ENCODE measurements around the gene HLCS. TPM values are rescaled to one million over a fixed set of nuclear protein-coding genes. Genes with fewer than 3 reads are reported as not detected.
A peak's percentile ranks its signal among the peaks of the same experiment; 100 is the strongest.

The HLCS gene
- total and polyA plus RNA-seq, 8 donors: 15.9 to 25.3 (median 16.7) TPM

- TF ChIP-seq CTCF (IDR thresholded peaks at IDR 0.05): no peak
- Histone ChIP-seq H3K27me3 (peaks cover 24 to 76% of the 10 kb centered on the region in 2 donors), H3K27ac (no peak overlapping the region), H3K9me3 (no peaks in the 10 kb centered on the region), H3K4me1 (no peaks in the 10 kb centered on the region), H3K36me3 (no peaks in the 10 kb centered on the region), H3K4me3 (no peak overlapping the region)
- intact Hi-C loops (cut with DNase I): no loop called here
- ATAC-seq (no peak), DNase-seq (peak in 1 of 4 donors; percentile 22)
These were observed 246.9 kb downstream of the HLCS start for GRCh38 chr21:36719614-36720013.

- peaks cover 30 to 81% of the 10 kb centered on the region in 2 donors for H3K27me3 ChIP-seq
- no peak for ATAC-seq
- H3K4me3 ChIP-seq: no peak overlapping the region
- H3K27ac ChIP-seq: no peak overlapping the region
- intact Hi-C loops (cut with DNase I): no loop called here
- no peak for TF ChIP-seq CTCF (IDR thresholded peaks at IDR 0.05)
- DNase-seq: peak in 1 of 4 donors; percentile 18
- H3K9me3 ChIP-seq: no peaks in the 10 kb centered on the region
- no peaks in the 10 kb centered on the region for H3K4me1 ChIP-seq
- no peaks in the 10 kb centered on the region for H3K36me3 ChIP-seq
These were observed 247.4 kb downstream of the HLCS start for GRCh38 chr21:36718951-36719501.

- Histone ChIP-seq H3K36me3 (no peaks in the 10 kb centered on the region), H3K9me3 (no peaks in the 10 kb centered on the region), H3K4me3 (no peak overlapping the region), H3K27ac (no peak overlapping the region), H3K4me1 (no peaks in the 10 kb centered on the region), H3K27me3 (peaks cover 40 to 81% of the 10 kb centered on the region in 2 donors)
- ATAC-seq (no peak), DNase-seq (no peak)
- TF ChIP-seq CTCF (IDR thresholded peaks at IDR 0.05): no peak
- intact Hi-C loops (cut with DNase I): no loop called here
These were observed 248.5 kb downstream of the HLCS start for GRCh38 chr21:36717976-36718375.

- Histone ChIP-seq H3K9me3 (no peaks in the 10 kb centered on the region), H3K27ac (no peak overlapping the region), H3K36me3 (no peaks in the 10 kb centered on the region), H3K4me1 (no peaks in the 10 kb centered on the region), H3K4me3 (no peak overlapping the region), H3K27me3 (peaks cover 52 to 90% of the 10 kb centered on the region in 2 donors)
- ATAC-seq: no peak
- DNase-seq: no peak
- intact Hi-C loops (cut with DNase I): no loop called here
- no peak for TF ChIP-seq CTCF (IDR thresholded peaks at IDR 0.05)
These were observed 249.6 kb downstream of the HLCS start for GRCh38 chr21:36716836-36717235.

- no peak overlapping the region for H3K4me3 ChIP-seq
- no peak for TF ChIP-seq CTCF (IDR thresholded peaks at IDR 0.05)
- ATAC-seq (no peak), DNase-seq (no peak)
- no peaks in the 10 kb centered on the region for H3K4me1 ChIP-seq
- H3K36me3 ChIP-seq: no peaks in the 10 kb centered on the region
- intact Hi-C loops (cut with DNase I): no loop called here
- H3K9me3 ChIP-seq: no peaks in the 10 kb centered on the region
- H3K27me3 ChIP-seq: peaks cover 56 to 94% of the 10 kb centered on the region in 2 donors
- no peak overlapping the region for H3K27ac ChIP-seq
These were observed 250.1 kb downstream of the HLCS start for GRCh38 chr21:36716387-36716786.
